Heart right ventricle (tissue), 16 donors: ENCODE measurements around the gene PHF19. TPM values are rescaled to one million over a fixed set of nuclear protein-coding genes. Genes with fewer than 3 reads are reported as not detected.

Experiments used
- ATAC-seq, 8 donors: fragments of 200-7000 bp; cut with Tn5 transposase; one replicate each; pipeline ENCODE4 v1.9.1; 2020; ENCODE audit warnings: mild to moderate bottlenecking in 8 of 8, moderate library complexity in 8 of 8, moderate number of reproducible peaks in 1 of 8
- DNase-seq, 2 donors: peaks; one replicate each; pipeline ENCODE4 v3.0.0-alpha.2; 2020
- H3K27ac ChIP-seq, 10 donors: fragments of 200-600 bp; sonication (generic) in 2 of 10; one replicate each; pipeline versions ENCODE4 v1.5.0 to v1.8.0; 2020 to 2022; ENCODE audit warnings: mild to moderate bottlenecking in 3 of 10
- H3K27me3 ChIP-seq, 7 donors: fragments of 200-600 bp; one replicate each; pipeline ENCODE4 v1.8.0; 2021 to 2022; ENCODE audit warnings: mild to moderate bottlenecking in 2 of 7
- H3K36me3 ChIP-seq, 9 donors: fragments of 200-600 bp; sonication (generic) in 1 of 9; one replicate each; pipeline versions ENCODE4 v1.5.0 to v1.8.0; 2020 to 2022; ENCODE audit warnings: mild to moderate bottlenecking in 2 of 9
- H3K4me1 ChIP-seq, 9 donors: fragments of 200-600 bp; sonication (generic) in 1 of 9; one replicate each; pipeline versions ENCODE4 v1.5.0 to v1.8.0; 2020 to 2022; ENCODE audit warnings: mild to moderate bottlenecking in 4 of 9
- H3K4me3 ChIP-seq, 10 donors: fragments of 200-600 bp; sonication (generic) in 2 of 10; one replicate each; pipeline versions ENCODE4 v1.5.0 to v1.8.0; 2020 to 2022; ENCODE audit warnings: mild to moderate bottlenecking in 7 of 10, moderate library complexity in 2 of 10
- H3K9me3 ChIP-seq, 11 donors: fragments of 200-600 bp in 10 of 11; sonication (generic) in 2 of 11; one replicate each; pipeline versions ENCODE4 v1.5.0 to v1.8.0; 2013 to 2022; ENCODE audit warnings: mild to moderate bottlenecking in 2 of 11, control low read depth in 1 of 11, moderate library complexity in 1 of 11
- CTCF ChIP-seq, 9 donors: fragments of 200-600 bp; sonication (generic) in 2 of 9; IDR thresholded peaks; one replicate each; pipeline versions ENCODE4 v1.5.0 to v1.8.0; 2021 to 2022; ENCODE audit warnings: antibody characterized with exemption in 9 of 9, mild to moderate bottlenecking in 5 of 9, moderate library complexity in 1 of 9
- whole genome bisulfite sequencing, 2 donors: extraction: QIAGEN DNeasy Blood & Tissue Kit; methylation state at CpG; one replicate each; pipeline ENCODE4 v1.1.7; 2013; ENCODE audit warnings: inconsistent platforms in 1 of 2; 5-methylcytosine and 5-hydroxymethylcytosine counted together
- intact Hi-C, 10 donors: fragments of 100-400 bp; cut with DNase I; formaldehyde crosslinking; loops; one replicate each; pipeline versions ENCODE4 v1.11.1 to v1.14.2; 2022
- polyA plus RNA-seq, 2 donors: library from polyadenylated mRNA; stranded (reverse); fragments of 200-250 nt; gene quantifications; one replicate each; pipeline ENCODE4 v1.2.3, GENCODE V29; 2013
- total RNA-seq, 10 donors: library from RNA; stranded (reverse); fragmentation: NEBNext Ultra II Directional in 3 of 10; extraction: Animal tissue kit (Norgen Biotek cat#: 25700) in 3 of 10; gene quantifications; one replicate each; pipeline versions ENCODE4 v1.2.1 to v1.2.4, GENCODE V29; 2021 to 2023
- donor health status: Arrhythmogenic right ventricular cardiomyopathy.
- donor health status: ischemic (EF 13 %, LVEDD 7.1; RV severe dilation, severe dysfunction).
- donor health status: healthy with polysubstance abuse.
- donor health status: DM: no; HTN: yes; CAD: no.
- donor health status: DM: no; HTN: no; CAD: no.
- donor health status: ischemic (EF 25% LVEDD 6.9; RV normal size, moderate dysfunction).
- donor health status: ischemic (EF 25% LVEDD 5.7; RV mildly dilated, moderate dysfunction).
- donor health status: healthy.
- donor health status: DM: yes; HTN: yes; CAD: no.
- donor health status: Ischemic cardiomyopathy.
- donor health status: ischemic (EF 35%, LVEDD 5.7; RV mildly dilated, moderate dysfunction).
- donor health status: nonischemic (EF 11% LVEDD 7.7; RV severe dilation, severe dysfunction).
- donor health status: DM: yes; HTN: yes; CAD: no.
- donor health status: PGD.
- donor health status: ischemic (EF 29% LVEDD 5.4; RV normal size, mild dysfunction).
- donor health status: nonischemic (EF 23%, LVEDD 6.1; RV moderate dilation, normal function).

PHF19 gene
- total and polyA plus RNA-seq, 12 donors = 9.2 to 24.0 (median 12.8) TPM

GRCh38 chr9:120909904-120910303 is 32.9 kb upstream of the PHF19 start:
- DNase-seq (no peak), ATAC-seq (peak in 1 of 8 donors; percentile 22)
- no peaks in the 10 kb centered on the region for H3K27me3 ChIP-seq
- peaks cover 0 to 87% (median 0%) of the 10 kb centered on the region in 9 donors for H3K36me3 ChIP-seq
- 79 to 85% methylated on average over 5 of the region's 5 CpGs for WGBS, 2 donors
- H3K9me3 ChIP-seq = no peaks in the 10 kb centered on the region
- H3K4me3 ChIP-seq = no peak overlapping the region
- no peak for TF ChIP-seq CTCF (IDR thresholded peaks at IDR 0.05)
- H3K4me1 ChIP-seq = peaks cover 0 to 14% (median 0%) of the 10 kb centered on the region in 9 donors
- intact Hi-C loops = no loop called here
- H3K27ac ChIP-seq = peak overlapping the region in 1 of 10 donors; percentile 55

- Histone ChIP-seq H3K27ac (peak overlapping the region in 1 of 10 donors; percentile 65), H3K4me1 (peaks cover 0 to 10% (median 0%) of the 10 kb centered on the region in 9 donors), H3K4me3 (no peak overlapping the region), H3K27me3 (no peaks in the 10 kb centered on the region), H3K9me3 (no peaks in the 10 kb centered on the region), H3K36me3 (peaks cover 0 to 65% (median 0%) of the 10 kb centered on the region in 9 donors)
- intact Hi-C loops = no loop called here
- DNase-seq = no peak
- ATAC-seq = no peak
- TF ChIP-seq CTCF (IDR thresholded peaks at IDR 0.05) = no peak
- 88 to 90% methylated on average over 11 of the region's 11 CpGs for WGBS, 2 donors
Observed at GRCh38 chr9:120905315-120906164, 28.6 kb upstream of the PHF19 start.

- no peaks in the 10 kb centered on the region for H3K9me3 ChIP-seq
- H3K27ac ChIP-seq = peak overlapping the region in 1 of 10 donors; percentile 65
- WGBS, 2 donors = 95 to 98% methylated on average over 11 of the region's 11 CpGs
- H3K4me1 ChIP-seq = peaks cover 0 to 4% (median 0%) of the 10 kb centered on the region in 9 donors
- intact Hi-C loops = no loop called here
- DNase-seq (no peak), ATAC-seq (no peak)
- no peak overlapping the region for H3K4me3 ChIP-seq
- H3K36me3 ChIP-seq = peaks cover 0 to 59% (median 0%) of the 10 kb centered on the region in 9 donors
- no peak for TF ChIP-seq CTCF (IDR thresholded peaks at IDR 0.05)
- no peaks in the 10 kb centered on the region for H3K27me3 ChIP-seq
Observed at GRCh38 chr9:120904978-120905301, 28.0 kb upstream of the PHF19 start.

GRCh38 chr9:120904061-120904977 is 27.3 kb upstream of the PHF19 start:
- no peaks in the 10 kb centered on the region for H3K27me3 ChIP-seq
- no peak overlapping the region for H3K4me3 ChIP-seq
- ATAC-seq (no peak), DNase-seq (no peak)
- 89 to 91% methylated on average over 16 of the region's 16 CpGs for WGBS, 2 donors
- no peaks in the 10 kb centered on the region for H3K9me3 ChIP-seq
- intact Hi-C loops = no loop called here
- H3K4me1 ChIP-seq = no peaks in the 10 kb centered on the region
- H3K27ac ChIP-seq = peak overlapping the region in 1 of 10 donors; percentile 65
- no peak for TF ChIP-seq CTCF (IDR thresholded peaks at IDR 0.05)
- peaks cover 0 to 53% (median 0%) of the 10 kb centered on the region in 9 donors for H3K36me3 ChIP-seq
